ENCODE results near the gene CCHCR1. TPM values are rescaled to one million over a fixed set of nuclear protein-coding genes. Genes with fewer than 3 reads are reported as not detected.
A peak's percentile ranks its signal among the peaks of the same experiment; 100 is the strongest.
"Not testable (repeated sequence)": the region's sequence is repeated elsewhere in the genome, so short reads cannot be mapped to it uniquely, and the experiment has no call there.

CCHCR1 gene
- total RNA-seq, 2 experiments from 2014 or later: 52.5 to 57.7 TPM

GRCh38 chr6:31164475-31165063 lies 7.0 kb upstream of the CCHCR1 start:
- ATAC-seq (ENCODE audit: low read depth); H3K9me3 Mint-ChIP-seq; H3K27me3 Mint-ChIP-seq; POLR2A ChIA-PET; H3K27ac Mint-ChIP-seq; DNase-seq; H3K4me3 Mint-ChIP-seq: not testable (repeated sequence)
- Mint-ChIP-seq H3K36me3 (peaks cover 15% of the 10 kb centered on the region), H3K4me1 (peaks cover 23% of the 10 kb centered on the region)

GRCh38 chr6:31163922-31164321 lies 6.3 kb upstream of the CCHCR1 start:
- peaks cover 23% of the 10 kb centered on the region for H3K4me1 Mint-ChIP-seq
- H3K27ac Mint-ChIP-seq: no peak overlapping the region
- ATAC-seq (ENCODE audit: low read depth) (no peak), DNase-seq (no peak)
- H3K36me3 Mint-ChIP-seq: peaks cover 16% of the 10 kb centered on the region
- POLR2A ChIA-PET: no interaction called here
- no peak overlapping the region for H3K4me3 Mint-ChIP-seq
- no peaks in the 10 kb centered on the region for H3K27me3 Mint-ChIP-seq
- no peaks in the 10 kb centered on the region for H3K9me3 Mint-ChIP-seq

GRCh38 chr6:31162463-31163165 lies 5.0 kb upstream of the CCHCR1 start:
- no peak for DNase-seq
- POLR2A ChIA-PET: no interaction called here
- ATAC-seq (ENCODE audit: low read depth): no peak
- Mint-ChIP-seq H3K27ac (no peak overlapping the region), H3K27me3 (no peaks in the 10 kb centered on the region), H3K36me3 (peaks cover 16% of the 10 kb centered on the region), H3K4me3 (no peak overlapping the region), H3K9me3 (no peaks in the 10 kb centered on the region), H3K4me1 (peaks cover 25% of the 10 kb centered on the region)

GRCh38 chr6:31161216-31162126 lies 3.9 kb upstream of the CCHCR1 start:
- Mint-ChIP-seq H3K27ac (no peak overlapping the region), H3K4me1 (peaks cover 29% of the 10 kb centered on the region)
- POLR2A ChIA-PET: interaction anchor here (0.6 to 1.2 kb wide), 2 partner anchors 322 to 448 kb away, joined by 3 read pairs; no protein-coding TSS in a partner anchor

GRCh38 chr6:31158863-31159855 lies 1.6 kb upstream of the CCHCR1 start:
- H3K27ac Mint-ChIP-seq: peak overlapping the region; percentile 95
- no peaks in the 10 kb centered on the region for H3K27me3 Mint-ChIP-seq
- H3K36me3 Mint-ChIP-seq: peaks cover 23% of the 10 kb centered on the region
- H3K4me3 Mint-ChIP-seq: peak overlapping the region; percentile 99
- DNase-seq (peak; percentile 54), ATAC-seq (ENCODE audit: low read depth) (peak; percentile 20)
- no peaks in the 10 kb centered on the region for H3K9me3 Mint-ChIP-seq
- peaks cover 29% of the 10 kb centered on the region for H3K4me1 Mint-ChIP-seq
- POLR2A ChIA-PET: interaction anchor here (0.6 to 2.3 kb wide), 12 partner anchors 10 to 336 kb away, joined by 3 to 10 read pairs (median 4); partner anchors contain the start of gene VARS2

More at GRCh38 chr6:31161216-31162126, 3.9 kb upstream of the CCHCR1 start:
- DNase-seq (no peak), ATAC-seq (ENCODE audit: low read depth) (no peak)
- peaks cover 16% of the 10 kb centered on the region for H3K36me3 Mint-ChIP-seq
- H3K4me3 Mint-ChIP-seq: peak overlapping the region; percentile 44
- no peaks in the 10 kb centered on the region for H3K27me3 Mint-ChIP-seq
- H3K9me3 Mint-ChIP-seq: no peaks in the 10 kb centered on the region

- no peaks in the 10 kb centered on the region for H3K9me3 Mint-ChIP-seq
- POLR2A ChIA-PET: interaction anchor here (0.6 to 2.3 kb wide), 11 partner anchors 8 to 541 kb away, joined by 3 to 10 read pairs (median 4); partner anchors contain the start of genes MRPS18B, PPP1R10 and VARS2
- peak; percentile 99 for DNase-seq
- no peaks in the 10 kb centered on the region for H3K27me3 Mint-ChIP-seq
- H3K4me1 Mint-ChIP-seq: peaks cover 29% of the 10 kb centered on the region
- peak; percentile 92 for ATAC-seq (ENCODE audit: low read depth)
- peak within 1 kb of the TSS; percentile 99 for H3K4me3 Mint-ChIP-seq
- H3K27ac Mint-ChIP-seq: peak within 1 kb of the TSS; percentile 95
- peaks cover 23% of the 10 kb centered on the region for H3K36me3 Mint-ChIP-seq
These were observed 699 bp upstream of the CCHCR1 start, which contains the start of gene TCF19 for GRCh38 chr6:31158140-31158862. Gene TCF19 (plus strand): TSS chr6:31158589. CDS start chr6:31159470, 881 bp downstream.

- H3K27ac Mint-ChIP-seq: no peak overlapping the region
- no peaks in the 10 kb centered on the region for H3K27me3 Mint-ChIP-seq
- DNase-seq: no peak
- POLR2A ChIA-PET: no interaction called here
- H3K36me3 Mint-ChIP-seq: peaks cover 16% of the 10 kb centered on the region
- no peak for ATAC-seq (ENCODE audit: low read depth)
- H3K9me3 Mint-ChIP-seq: no peaks in the 10 kb centered on the region
- peaks cover 20% of the 10 kb centered on the region for H3K4me1 Mint-ChIP-seq
- peak overlapping the region; percentile 99 for H3K4me3 Mint-ChIP-seq
These were observed 961 bp downstream of the CCHCR1 start for GRCh38 chr6:31156641-31157040.

GRCh38 chr6:31154436-31154835 lies 3.2 kb downstream of the CCHCR1 start:
- H3K36me3 Mint-ChIP-seq: peaks cover 22% of the 10 kb centered on the region
- ATAC-seq (ENCODE audit: low read depth) (no peak), DNase-seq (no peak)
- no peak overlapping the region for H3K4me3 Mint-ChIP-seq
- POLR2A ChIA-PET: no interaction called here
- H3K9me3 Mint-ChIP-seq: no peaks in the 10 kb centered on the region
- no peak overlapping the region for H3K27ac Mint-ChIP-seq
- H3K27me3 Mint-ChIP-seq: no peaks in the 10 kb centered on the region
- H3K4me1 Mint-ChIP-seq: peaks cover 6% of the 10 kb centered on the region

GRCh38 chr6:31152781-31153180 lies 4.8 kb downstream of the CCHCR1 start:
- no peak for DNase-seq
- no peak overlapping the region for H3K27ac Mint-ChIP-seq
- H3K4me1 Mint-ChIP-seq: peaks cover 6% of the 10 kb centered on the region
- H3K36me3 Mint-ChIP-seq: peaks cover 23% of the 10 kb centered on the region
- H3K4me3 Mint-ChIP-seq: no peak overlapping the region
- ATAC-seq (ENCODE audit: low read depth): no peak
- POLR2A ChIA-PET: no interaction called here
- H3K9me3 Mint-ChIP-seq: no peaks in the 10 kb centered on the region
- H3K27me3 Mint-ChIP-seq: no peaks in the 10 kb centered on the region

GRCh38 chr6:31149827-31150447 lies 7.7 kb downstream of the CCHCR1 start:
- POLR2A ChIA-PET: no interaction called here
- ATAC-seq (ENCODE audit: low read depth): no peak
- Mint-ChIP-seq H3K4me3 (no peak overlapping the region), H3K4me1 (peaks cover 1% of the 10 kb centered on the region), H3K9me3 (no peaks in the 10 kb centered on the region), H3K27ac (no peak overlapping the region), H3K36me3 (peaks cover 22% of the 10 kb centered on the region), H3K27me3 (no peaks in the 10 kb centered on the region)
- no peak for DNase-seq

- ATAC-seq (ENCODE audit: low read depth) (no peak), DNase-seq (no peak)
- peaks cover 1% of the 10 kb centered on the region for H3K4me1 Mint-ChIP-seq
- no peak overlapping the region for H3K4me3 Mint-ChIP-seq
- peaks cover 11% of the 10 kb centered on the region for H3K36me3 Mint-ChIP-seq
- H3K27ac Mint-ChIP-seq: no peak overlapping the region
- POLR2A ChIA-PET: interaction anchor here (1.0 to 1.1 kb wide), 2 partner anchors 14 to 603 kb away, joined by 3 to 4 read pairs; no protein-coding TSS in a partner anchor
- no peaks in the 10 kb centered on the region for H3K9me3 Mint-ChIP-seq
- H3K27me3 Mint-ChIP-seq: no peaks in the 10 kb centered on the region
These were observed 12.2 kb downstream of the CCHCR1 start for GRCh38 chr6:31145386-31145785.
